IPS-20b (cell line): ENCODE data around the gene CRK.
"Not testable (repeated sequence)": the region's sequence is repeated elsewhere in the genome, so short reads cannot be mapped to it uniquely, and the experiment has no call there.

Experiments
- H3K27ac ChIP-seq: one replicate; pipeline ENCODE4 v1.5.1; 2013; ENCODE audit warnings: low read length
- H3K27me3 ChIP-seq: 2 replicates; pipeline ENCODE4 v1.6.1; 2013; ENCODE audit warnings: mild to moderate bottlenecking, low read length, inconsistent platforms; ENCODE audit not compliant: insufficient read depth
- H3K36me3 ChIP-seq: 2 replicates; pipeline ENCODE4 v1.6.1; 2013; ENCODE audit warnings: low read depth, mild to moderate bottlenecking, inconsistent platforms, low read length, moderate library complexity; ENCODE audit not compliant: insufficient read depth
- H3K4me1 ChIP-seq: 2 replicates; pipeline ENCODE4 v1.6.1; 2013; ENCODE audit warnings: mild to moderate bottlenecking, control low read depth, inconsistent platforms, low read length, moderate library complexity; ENCODE audit not compliant: insufficient read depth
- H3K4me3 ChIP-seq: 2 replicates; pipeline ENCODE4 v1.5.1; 2013; ENCODE audit warnings: mild to moderate bottlenecking, low read length, inconsistent platforms
- H3K9ac ChIP-seq: 2 replicates; pipeline ENCODE4 v1.6.1; 2013; ENCODE audit warnings: low read depth, mild to moderate bottlenecking, inconsistent platforms, low read length, moderate library complexity
- H3K9me3 ChIP-seq: 2 replicates; pipeline ENCODE4 v1.6.1; 2013; ENCODE audit warnings: mild to moderate bottlenecking, low read depth, low read length, inconsistent platforms; ENCODE audit not compliant: insufficient read depth

CRK gene

GRCh38 chr17:1390432-1391367 is 65.3 kb downstream of the CRK start:
- Histone ChIP-seq H3K36me3 (peaks cover 7% of the 10 kb centered on the region; the same call in 1 of the 2 replicates), H3K9ac (no peak overlapping the region), H3K9me3 (no peaks in the 10 kb centered on the region), H3K27ac (no peak overlapping the region), H3K4me3 (no peak overlapping the region), H3K4me1 (peaks cover 25% of the 10 kb centered on the region; the same call in 1 of the 2 replicates), H3K27me3 (no peaks in the 10 kb centered on the region)

- not testable (repeated sequence) for H3K9me3 ChIP-seq, H3K4me3 ChIP-seq, H3K27me3 ChIP-seq, H3K27ac ChIP-seq, H3K9ac ChIP-seq
- peaks cover 13% of the 10 kb centered on the region; the same call in 1 of the 2 replicates for H3K4me1 ChIP-seq
- H3K36me3 ChIP-seq = 0 out of 2 replicates have a peak, but pooled peaks cover 15% of the 10 kb centered on the region
Measured at GRCh38 chr17:1387490-1388227, 68.4 kb downstream of the CRK start.

GRCh38 chr17:1386675-1387190 is 69.3 kb downstream of the CRK start:
- not testable (repeated sequence) for H3K4me3 ChIP-seq, H3K27ac ChIP-seq

GRCh38 chr17:1386265-1386664 is 69.8 kb downstream of the CRK start:
- Histone ChIP-seq H3K9me3 (no peaks in the 10 kb centered on the region), H3K9ac (no peak overlapping the region), H3K4me1 (peaks cover 4% of the 10 kb centered on the region; the same call in 1 of the 2 replicates), H3K4me3 (no peak overlapping the region), H3K27me3 (no peaks in the 10 kb centered on the region), H3K36me3 (0 out of 2 replicates have a peak, but pooled peaks cover 11% of the 10 kb centered on the region), H3K27ac (no peak overlapping the region)

More at GRCh38 chr17:1386675-1387190, 69.3 kb downstream of the CRK start:
- H3K9ac ChIP-seq, H3K9me3 ChIP-seq, H3K4me1 ChIP-seq, H3K27me3 ChIP-seq: not testable (repeated sequence)
- 0 out of 2 replicates have a peak, but pooled peaks cover 11% of the 10 kb centered on the region for H3K36me3 ChIP-seq

GRCh38 chr17:1385861-1386260 is 70.2 kb downstream of the CRK start:
- Histone ChIP-seq H3K27me3 (no peaks in the 10 kb centered on the region), H3K27ac (no peak overlapping the region), H3K9ac (no peak overlapping the region), H3K4me1 (no peaks in the 10 kb centered on the region; the same call in none of the 2 replicates), H3K9me3 (no peaks in the 10 kb centered on the region), H3K36me3 (0 out of 2 replicates have a peak, but pooled peaks cover 11% of the 10 kb centered on the region), H3K4me3 (no peak overlapping the region)

GRCh38 chr17:1384905-1385435 is 71.1 kb downstream of the CRK start:
- Histone ChIP-seq H3K27ac (no peak overlapping the region), H3K4me1 (peaks cover 3% of the 10 kb centered on the region), H3K36me3 (peaks cover 14% of the 10 kb centered on the region; the same call in 1 of the 2 replicates), H3K9ac (no peak overlapping the region), H3K9me3 (no peaks in the 10 kb centered on the region), H3K4me3 (no peak overlapping the region), H3K27me3 (no peaks in the 10 kb centered on the region)

GRCh38 chr17:1379930-1380313 is 76.1 kb downstream of the CRK start:
- H3K9me3 ChIP-seq = no peaks in the 10 kb centered on the region
- no peaks in the 10 kb centered on the region for H3K27me3 ChIP-seq
- peaks cover 33% of the 10 kb centered on the region; the same call in 1 of the 2 replicates for H3K36me3 ChIP-seq
- H3K4me1 ChIP-seq = peaks cover 3% of the 10 kb centered on the region; the same call in 1 of the 2 replicates
- no peak overlapping the region for H3K27ac ChIP-seq
- H3K4me3 ChIP-seq = no peak overlapping the region
- H3K9ac ChIP-seq = no peak overlapping the region

GRCh38 chr17:1379208-1379929 is 76.7 kb downstream of the CRK start:
- H3K9ac ChIP-seq = no peak overlapping the region
- peaks cover 3% of the 10 kb centered on the region; the same call in 1 of the 2 replicates for H3K4me1 ChIP-seq
- peaks cover 34% of the 10 kb centered on the region; the same call in 1 of the 2 replicates for H3K36me3 ChIP-seq
- no peaks in the 10 kb centered on the region for H3K27me3 ChIP-seq
- H3K4me3 ChIP-seq = no peak overlapping the region
- no peak overlapping the region for H3K27ac ChIP-seq
- no peaks in the 10 kb centered on the region for H3K9me3 ChIP-seq

GRCh38 chr17:1378476-1378860 is 77.6 kb downstream of the CRK start:
- not testable (repeated sequence) for H3K27me3 ChIP-seq, H3K4me1 ChIP-seq, H3K9ac ChIP-seq, H3K27ac ChIP-seq, H3K4me3 ChIP-seq, H3K9me3 ChIP-seq
- H3K36me3 ChIP-seq = peaks cover 43% of the 10 kb centered on the region

GRCh38 chr17:1377334-1377733 is 78.7 kb downstream of the CRK start:
- peaks cover 51% of the 10 kb centered on the region for H3K36me3 ChIP-seq
- no peak overlapping the region for H3K9ac ChIP-seq
- H3K27ac ChIP-seq = no peak overlapping the region
- H3K4me3 ChIP-seq = no peak overlapping the region
- H3K9me3 ChIP-seq = no peaks in the 10 kb centered on the region
- peaks cover 3% of the 10 kb centered on the region; the same call in 1 of the 2 replicates for H3K4me1 ChIP-seq
- H3K27me3 ChIP-seq = no peaks in the 10 kb centered on the region

GRCh38 chr17:1376061-1376460 is 80.0 kb downstream of the CRK start:
- Histone ChIP-seq H3K27ac (no peak overlapping the region), H3K4me3 (no peak overlapping the region), H3K36me3 (peaks cover 57% of the 10 kb centered on the region), H3K9ac (no peak overlapping the region), H3K4me1 (peaks cover 3% of the 10 kb centered on the region; the same call in 1 of the 2 replicates), H3K27me3 (no peaks in the 10 kb centered on the region), H3K9me3 (no peaks in the 10 kb centered on the region)
